DND-41 (cell line): Measurements from ENCODE around the gene KIT.

ENCODE experiments used
- EZH2 ChIP-seq: IDR thresholded peaks from 3 replicates; pipeline ENCODE4 v1.6.1; 2012; ENCODE audit warnings: borderline replicate concordance, low read depth, mild to moderate bottlenecking, moderate library complexity, low read length, inconsistent platforms; ENCODE audit not compliant: severe bottlenecking
- TF ChIP-seq, protein P1 (sequence below): IDR thresholded peaks from 2 replicates; pipeline ENCODE4 v1.5.1; 2012; ENCODE audit warnings: borderline replicate concordance, low read length, moderate library complexity, mild to moderate bottlenecking; ENCODE audit not compliant: poor library complexity, severe bottlenecking; ENCODE audit errors: extremely low read depth

DNA sequence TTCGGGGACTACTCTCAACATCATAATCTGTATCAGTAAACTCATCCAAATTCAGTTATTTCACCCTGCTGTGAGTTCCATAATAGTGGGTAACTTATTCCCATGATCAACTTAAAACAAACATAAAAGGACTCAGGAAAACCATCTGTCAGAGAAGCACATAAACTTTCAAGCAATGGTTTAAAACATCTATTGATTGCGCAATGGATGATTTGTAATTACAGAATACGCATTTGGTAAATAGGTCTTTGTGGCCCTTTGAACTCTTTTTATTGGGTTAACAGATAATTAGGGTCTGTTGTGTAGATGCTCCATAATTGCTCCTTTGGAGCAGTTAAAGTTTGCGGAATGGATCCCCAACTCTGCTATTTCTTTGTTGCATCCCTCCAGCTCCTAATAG lies 115.3 kb downstream of the KIT start:
- TF ChIP-seq, protein P1, sequence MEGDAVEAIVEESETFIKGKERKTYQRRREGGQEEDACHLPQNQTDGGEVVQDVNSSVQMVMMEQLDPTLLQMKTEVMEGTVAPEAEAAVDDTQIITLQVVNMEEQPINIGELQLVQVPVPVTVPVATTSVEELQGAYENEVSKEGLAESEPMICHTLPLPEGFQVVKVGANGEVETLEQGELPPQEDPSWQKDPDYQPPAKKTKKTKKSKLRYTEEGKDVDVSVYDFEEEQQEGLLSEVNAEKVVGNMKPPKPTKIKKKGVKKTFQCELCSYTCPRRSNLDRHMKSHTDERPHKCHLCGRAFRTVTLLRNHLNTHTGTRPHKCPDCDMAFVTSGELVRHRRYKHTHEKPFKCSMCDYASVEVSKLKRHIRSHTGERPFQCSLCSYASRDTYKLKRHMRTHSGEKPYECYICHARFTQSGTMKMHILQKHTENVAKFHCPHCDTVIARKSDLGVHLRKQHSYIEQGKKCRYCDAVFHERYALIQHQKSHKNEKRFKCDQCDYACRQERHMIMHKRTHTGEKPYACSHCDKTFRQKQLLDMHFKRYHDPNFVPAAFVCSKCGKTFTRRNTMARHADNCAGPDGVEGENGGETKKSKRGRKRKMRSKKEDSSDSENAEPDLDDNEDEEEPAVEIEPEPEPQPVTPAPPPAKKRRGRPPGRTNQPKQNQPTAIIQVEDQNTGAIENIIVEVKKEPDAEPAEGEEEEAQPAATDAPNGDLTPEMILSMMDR: no peak
- no peak for TF ChIP-seq EZH2
